Urinary bladder (tissue), 2 donors: ENCODE results near the gene CBLN1. TPM values are rescaled to one million over a fixed set of nuclear protein-coding genes. Genes with fewer than 3 reads are reported as not detected.

Experiments
- polyA plus RNA-seq: library from polyadenylated mRNA; stranded (reverse); fragments of 200-250 nt; gene quantifications from one replicate; pipeline ENCODE4 v1.2.3, GENCODE V29; 2013
- total RNA-seq: library from RNA; depleted of rRNA; stranded (reverse); fragments of >200 nt; gene quantifications from one replicate; pipeline ENCODE4 v1.2.3, GENCODE V29; 2014
- donor health status: healthy.

The CBLN1 gene
- total and polyA plus RNA-seq, 2 donors: 0.04 to 6.8 TPM

Other genes starting within 250 kb of the CBLN1 start
- gene C16orf78, start 92.0 kb upstream of the CBLN1 start, total RNA-seq: not detected
- gene C16orf78, start 92.0 kb upstream of the CBLN1 start, polyA plus RNA-seq: not detected